ENCODE results near the gene BCR. TPM values are rescaled to one million over a fixed set of nuclear protein-coding genes. Genes with fewer than 3 reads are reported as not detected.

Gene BCR
- total and polyA plus RNA-seq, 2 of the 4 experiments (the other 2 are of a cell fraction), result 28.9 to 44.6 TPM

- Histone ChIP-seq H3K9ac (ENCODE audit: low read depth, low read length) (no peak overlapping the region), H2BK15ac (ENCODE audit: low read depth, low read length) (no peak overlapping the region), H4K8ac (ENCODE audit: low read depth in 2 of 2, low read length in 2 of 2) (peak overlapping the region in 1 of 2 experiments; percentile 28; a peak in 1 of 4 replicates), H3K4ac (ENCODE audit: low read depth, low read length) (no peak overlapping the region), H3K36me3 (ENCODE audit: control insufficient read depth, insufficient read depth, low read length) (peaks cover 40% of the 10 kb centered on the region), H3K56ac (ENCODE audit: extremely low read depth, insufficient read depth, low read length) (no peak overlapping the region), H4K91ac (ENCODE audit: insufficient read depth, low read depth, low read length) (no peak overlapping the region), H2AFZ (replicated peaks; ENCODE audit: low read length, poor library complexity) (no peak overlapping the region), H3K27me3 (ENCODE audit: control insufficient read depth, insufficient read depth, low read length) (no peaks in the 10 kb centered on the region), H3K4me2 (ENCODE audit: low read depth, low read length) (no peak overlapping the region), H3K23ac (ENCODE audit: low read depth, low read length) (no peak overlapping the region), H3K9me3 (ENCODE audit: control insufficient read depth, insufficient read depth, low read length) (no peaks in the 10 kb centered on the region), H2BK120ac (ENCODE audit: low read depth, low read length) (no peak overlapping the region), H3K4me1 (ENCODE audit: control insufficient read depth, insufficient read depth, low read length) (peaks cover 5% of the 10 kb centered on the region; the same call in 1 of the 2 replicates), H4K20me1 (ENCODE audit: insufficient read depth, low read length) (no peaks in the 10 kb centered on the region; the same call in 1 of the 2 replicates), H4K5ac (ENCODE audit: low read depth, low read length) (no peak overlapping the region), H2AK5ac (ENCODE audit: low read depth, low read length) (no peak overlapping the region), H2BK20ac (ENCODE audit: low read depth, low read length) (no peak overlapping the region), H3K14ac (replicated peaks; ENCODE audit: low read depth, low read length) (no peak overlapping the region), H2AK9ac (replicated peaks; ENCODE audit: low read depth, low read length, poor library complexity) (no peak overlapping the region), H3K79me1 (ENCODE audit: low read depth in 1 of 2, low read length in 2 of 2) (peaks cover 0 to 7% of the 10 kb centered on the region in 2 experiments; a peak in 1 of 4 replicates), H2BK5ac (ENCODE audit: low read depth, low read length, poor library complexity, severe bottlenecking) (no peak overlapping the region), H3K9me1 (ENCODE audit: insufficient read depth, low read length) (0 out of 2 replicates have a peak, but pooled peaks cover 7% of the 10 kb centered on the region), H3K27ac (ENCODE audit: insufficient read depth, low read length) (no peak overlapping the region), H3K4me3 (ENCODE audit: insufficient read depth, low read depth, low read length) (no peak overlapping the region), H3K18ac (ENCODE audit: low read depth, low read length) (no peak overlapping the region)
- dilution Hi-C loops (cut with HindIII; ENCODE audit: low sequenced_read_pairs, unreplicated experiment) (no loop called here), in situ Hi-C loops (cut with MboI; ENCODE audit: low sequenced_read_pairs) (loop anchor here (25.0 kb wide), 1 partner anchor 319 kb away; no protein-coding TSS in a partner anchor), intact Hi-C loops (cut with micrococcal nuclease) (loop anchor here (5.0 kb wide), 1 partner anchor 324 kb away; no protein-coding TSS in a partner anchor)
- ChIA-PET CTCF (no interaction called here), POLR2A (ENCODE audit: unreplicated experiment) (no interaction called here)
- no TSS peak for BruUV-seq (replicated peaks)
- ATAC-seq (ENCODE audit: low read depth) (no peak), DNase-seq (no peak)
- WGBS, 2 experiments (ENCODE audit: extremely low coverage in 2 of 2, insufficient read length in 1 of 2), result 95% methylated on average over 7 of the region's 11 CpGs; no CpG with 5 or more reads in 1 of the 2 experiments
- TF ChIP-seq ELK1 (IDR thresholded peaks at IDR 0.05; ENCODE audit: borderline replicate concordance, low read depth, low read length) (no peak), CHD1 (IDR thresholded peaks at IDR 0.05; ENCODE audit: low read depth, low read length) (no peak), RFX5 (IDR thresholded peaks at IDR 0.05; ENCODE audit: low read depth, low read length) (no peak), MXI1 (IDR thresholded peaks at IDR 0.05; ENCODE audit: borderline replicate concordance, low read depth, low read length) (no peak), POLR2A (IDR thresholded peaks at IDR 0.05; ENCODE audit: low read depth, low read length) (no peak)
These were observed 100.7 kb downstream of the BCR start for GRCh38 chr22:23281053-23281405.

All from IMR-90 (cell line).